ENCODE measurements around the gene CTXN1.

DNA sequence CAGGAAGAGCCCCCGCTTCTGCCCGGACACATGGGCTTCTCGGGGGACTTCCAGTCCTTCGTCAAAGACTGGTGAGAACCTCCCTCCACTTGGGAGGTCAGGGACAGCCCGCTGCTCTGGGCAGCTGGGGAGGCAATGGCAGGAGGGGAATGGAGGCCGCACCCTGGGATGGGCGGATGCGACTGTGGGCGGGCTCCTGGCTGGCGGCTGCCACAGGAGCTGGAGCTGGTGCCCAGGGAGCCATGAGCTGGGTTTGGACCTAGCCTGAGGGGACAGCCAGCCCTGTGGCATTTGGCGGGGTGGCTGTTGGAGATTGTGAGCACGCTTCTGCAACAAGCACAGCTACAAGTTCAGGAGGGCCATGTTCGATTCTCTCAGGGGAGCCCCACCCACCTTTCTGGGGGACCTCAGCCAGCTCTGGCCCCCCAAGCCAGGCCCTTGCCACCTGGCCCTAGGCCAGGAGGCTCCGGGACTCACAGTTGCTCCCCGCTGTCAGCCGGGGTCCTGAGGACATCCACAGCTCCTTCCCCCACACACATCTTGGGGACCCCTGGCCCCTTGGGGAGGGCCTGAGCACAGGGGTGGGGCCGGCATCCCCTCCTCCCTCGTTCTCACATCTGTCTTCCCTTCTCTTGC lies 14.3 kb downstream of the CTXN1 start:
- TF ChIP-seq, protein P1, sequence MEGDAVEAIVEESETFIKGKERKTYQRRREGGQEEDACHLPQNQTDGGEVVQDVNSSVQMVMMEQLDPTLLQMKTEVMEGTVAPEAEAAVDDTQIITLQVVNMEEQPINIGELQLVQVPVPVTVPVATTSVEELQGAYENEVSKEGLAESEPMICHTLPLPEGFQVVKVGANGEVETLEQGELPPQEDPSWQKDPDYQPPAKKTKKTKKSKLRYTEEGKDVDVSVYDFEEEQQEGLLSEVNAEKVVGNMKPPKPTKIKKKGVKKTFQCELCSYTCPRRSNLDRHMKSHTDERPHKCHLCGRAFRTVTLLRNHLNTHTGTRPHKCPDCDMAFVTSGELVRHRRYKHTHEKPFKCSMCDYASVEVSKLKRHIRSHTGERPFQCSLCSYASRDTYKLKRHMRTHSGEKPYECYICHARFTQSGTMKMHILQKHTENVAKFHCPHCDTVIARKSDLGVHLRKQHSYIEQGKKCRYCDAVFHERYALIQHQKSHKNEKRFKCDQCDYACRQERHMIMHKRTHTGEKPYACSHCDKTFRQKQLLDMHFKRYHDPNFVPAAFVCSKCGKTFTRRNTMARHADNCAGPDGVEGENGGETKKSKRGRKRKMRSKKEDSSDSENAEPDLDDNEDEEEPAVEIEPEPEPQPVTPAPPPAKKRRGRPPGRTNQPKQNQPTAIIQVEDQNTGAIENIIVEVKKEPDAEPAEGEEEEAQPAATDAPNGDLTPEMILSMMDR (IDR thresholded peaks at IDR 0.05): no peak
- no peak for TF ChIP-seq POLR2A (IDR thresholded peaks at IDR 0.05)
- no peak for TF ChIP-seq POLR2AphosphoS5 (IDR thresholded peaks at IDR 0.05)

Data from prostate gland (tissue), 2 donors.